K562 (cell line): ENCODE results near the gene STEAP1B. TPM values are rescaled to one million over a fixed set of nuclear protein-coding genes. Genes with fewer than 3 reads are reported as not detected.
"Not testable (repeated sequence)": the region's sequence is repeated elsewhere in the genome, so short reads cannot be mapped to it uniquely, and the experiment has no call there.

Experiments used
- ATF1 ChIP-seq, 2 experiments: fragments of 450-650 bp in 1 of 2; IDR thresholded peaks; 2 replicates each; pipeline ENCODE4 v1.6.1; 2016; ENCODE audit warnings: missing compliant biosample characterization in 1 of 2, missing genetic modification characterization in 1 of 2
- CBX1 ChIP-seq: sonication (generic); IDR thresholded peaks from 2 replicates; pipeline ENCODE4 v1.6.1; 2016; ENCODE audit warnings: antibody characterized with exemption, low read depth, mild to moderate bottlenecking
- CCNT2 ChIP-seq: IDR thresholded peaks from 2 replicates; pipeline ENCODE4 v1.6.1; 2011; ENCODE audit warnings: borderline replicate concordance, low read depth, mild to moderate bottlenecking, moderate library complexity, mixed read lengths, low read length; ENCODE audit not compliant: insufficient read length; ENCODE audit errors: extremely low read depth
- CHAMP1 ChIP-seq: fragments of 450-650 bp; IDR thresholded peaks from 2 replicates; pipeline ENCODE4 v1.6.1; 2016; ENCODE audit warnings: mild to moderate bottlenecking
- DMBX1 ChIP-seq: fragments of 250-450 bp; sonication (Bioruptor Pico); IDR thresholded peaks from 2 replicates; pipeline ENCODE4 v1.8.0; 2022; ENCODE audit warnings: inconsistent platforms, mild to moderate bottlenecking, moderate library complexity, borderline replicate concordance
- E2F3 ChIP-seq: fragments of 250-450 bp; sonication (Bioruptor Pico); IDR thresholded peaks from 2 replicates; pipeline ENCODE4 v1.4.0; 2020; ENCODE audit warnings: mild to moderate bottlenecking
- EGR1 ChIP-seq: fragments of 450-650 bp; conservative IDR thresholded peaks from 2 replicates; pipeline ENCODE4 v1.6.1; 2017; ENCODE audit warnings: mild to moderate bottlenecking
- GABPB1 ChIP-seq: sonication (generic); formaldehyde crosslinking; IDR thresholded peaks from 2 replicates; pipeline ENCODE4 v1.8.0; 2022; ENCODE audit warnings: mild to moderate bottlenecking, missing genetic modification reagents
- HDAC1 ChIP-seq, 2 experiments: fragments of 450-650 bp; IDR thresholded peaks; 2 replicates each; pipeline ENCODE4 v1.6.1; 2016 to 2017; ENCODE audit warnings: inconsistent platforms in 1 of 2, mild to moderate bottlenecking in 1 of 2, moderate library complexity in 1 of 2
- HMGN3 ChIP-seq: IDR thresholded peaks from 2 replicates; pipeline ENCODE4 v1.6.1; 2011; ENCODE audit warnings: borderline replicate concordance, low read depth, mild to moderate bottlenecking, mixed read lengths, low read length; ENCODE audit not compliant: insufficient read length; ENCODE audit errors: extremely low read depth
- JUN ChIP-seq, 2 experiments: sonication (generic) in 1 of 2; formaldehyde crosslinking in 1 of 2; IDR thresholded peaks; 2 replicates each; pipeline versions ENCODE4 v1.6.1 to v1.8.0; 2012 to 2022; ENCODE audit warnings: borderline replicate concordance in 2 of 2, mild to moderate bottlenecking in 2 of 2, improper control_type of control experiment in 1 of 2, low read depth in 1 of 2, low read length in 1 of 2, missing genetic modification reagents in 1 of 2
- NRF1 ChIP-seq, 2 experiments: fragments of 450-650 bp; IDR thresholded peaks in 1 of 2; conservative IDR thresholded peaks in 1 of 2; 2 replicates each; pipeline ENCODE4 v1.6.1; 2014; ENCODE audit warnings: mild to moderate bottlenecking in 2 of 2
- POLR2A ChIP-seq: fragments of 450-650 bp; conservative IDR thresholded peaks from 2 replicates; pipeline ENCODE4 v1.6.1; 2016
- POLR2AphosphoS5 ChIP-seq: IDR thresholded peaks from 2 replicates; pipeline ENCODE4 v1.6.1; 2011; ENCODE audit warnings: mild to moderate bottlenecking, low read depth, low read length, moderate library complexity; ENCODE audit not compliant: control insufficient read depth, insufficient read depth
- POLR2G ChIP-seq: fragments of 200-400 bp; formaldehyde crosslinking; IDR thresholded peaks from 2 replicates; pipeline ENCODE4 v1.6.1; 2017; ENCODE audit warnings: low read depth, mild to moderate bottlenecking, antibody characterized with exemption, low read length, moderate library complexity
- RB1 ChIP-seq: fragments of 450-650 bp; IDR thresholded peaks from 2 replicates; pipeline ENCODE4 v1.6.1; 2017; ENCODE audit warnings: low read depth, mild to moderate bottlenecking
- polyA plus RNA-seq, 8 experiments: library from polyadenylated mRNA; depleted of rRNA in 4 of 8; stranded (reverse) in 5 of 8; unstranded in 3 of 8; fragments of >200 nt; fragmentation: Nextera tagmentation in 2 of 8; fragmentation: Illumina TruSeq in 1 of 8; extraction: Ambion mirVana in 2 of 8; extraction: Trizol in 1 of 8; gene quantifications; 2 replicates each; pipeline versions ENCODE4 v1.2.1 to v1.2.3, GENCODE V29; 2011 to 2014; ENCODE audit warnings: inconsistent platforms in 1 of 8, missing spikeins in 1 of 8
- total RNA-seq, 7 experiments: library from RNA; depleted of rRNA in 6 of 7; stranded (reverse); fragments of >200 nt in 6 of 7; fragmentation: Illumina TruSeq in 2 of 7; extraction: Trizol in 2 of 7; gene quantifications; 2 replicates each; pipeline versions ENCODE4 v1.2.1 to v1.2.3, GENCODE V29; 2011 to 2021; ENCODE audit warnings: low replicate concordance in 1 of 7
- TF ChIP-seq, protein P1 (sequence below), 2 experiments: IDR thresholded peaks; 2 replicates each; pipeline ENCODE4 v1.6.1; 2012; ENCODE audit warnings: improper control_type of control experiment in 2 of 2, low read depth in 2 of 2, low read length in 2 of 2, borderline replicate concordance in 1 of 2
- TF ChIP-seq, protein P2 (sequence below): sonication (generic); formaldehyde crosslinking; IDR thresholded peaks from 2 replicates; pipeline ENCODE4 v1.4.0; 2020; ENCODE audit warnings: mild to moderate bottlenecking, missing genetic modification reagents

STEAP1B gene
- total and polyA plus RNA-seq, 9 of the 15 experiments (the other 6 are each of a cell fraction or from before 2014, with no cell fraction given) = 20.0 to 38.5 (median 30.6) TPM

DNA sequence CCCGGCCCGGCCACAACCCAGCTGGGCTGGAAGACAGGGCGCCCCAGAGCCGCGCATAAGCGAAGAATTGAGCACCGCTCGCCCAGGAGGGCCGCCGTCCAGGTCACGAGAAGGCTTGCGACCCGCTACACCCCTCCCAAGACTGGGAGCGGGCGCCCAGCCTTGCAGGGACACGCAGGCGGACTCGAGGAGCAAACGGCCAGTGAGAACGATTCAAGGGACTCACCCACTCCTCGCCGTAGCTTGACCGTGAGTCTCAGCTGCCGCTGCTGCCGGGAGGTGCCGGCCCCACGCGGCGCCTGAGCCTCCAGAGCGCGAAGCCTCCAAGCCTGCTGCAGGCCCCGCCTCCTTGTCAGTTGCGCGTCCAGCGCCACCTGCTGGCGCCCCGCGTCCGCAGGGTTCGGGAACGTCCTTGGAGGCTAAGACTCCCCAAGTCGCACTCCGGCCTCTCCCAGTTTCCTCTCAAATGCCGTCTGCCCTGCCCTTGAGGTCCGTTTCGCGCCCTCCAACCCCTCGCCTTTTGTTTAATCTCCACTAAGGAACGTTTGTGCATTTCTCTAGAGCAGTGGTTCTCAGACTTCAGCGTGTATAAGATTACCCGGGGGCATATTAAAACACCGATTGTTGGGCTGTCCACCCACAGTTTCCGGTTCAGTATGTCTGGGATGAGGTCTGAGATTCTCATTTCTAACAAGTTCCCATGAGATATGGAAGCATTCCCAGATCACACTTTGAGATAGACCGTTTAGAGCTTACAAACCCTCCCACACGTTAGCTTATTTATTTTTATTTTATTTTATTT, at the start of gene STEAP1B (continued):
- TF ChIP-seq, protein P1, sequence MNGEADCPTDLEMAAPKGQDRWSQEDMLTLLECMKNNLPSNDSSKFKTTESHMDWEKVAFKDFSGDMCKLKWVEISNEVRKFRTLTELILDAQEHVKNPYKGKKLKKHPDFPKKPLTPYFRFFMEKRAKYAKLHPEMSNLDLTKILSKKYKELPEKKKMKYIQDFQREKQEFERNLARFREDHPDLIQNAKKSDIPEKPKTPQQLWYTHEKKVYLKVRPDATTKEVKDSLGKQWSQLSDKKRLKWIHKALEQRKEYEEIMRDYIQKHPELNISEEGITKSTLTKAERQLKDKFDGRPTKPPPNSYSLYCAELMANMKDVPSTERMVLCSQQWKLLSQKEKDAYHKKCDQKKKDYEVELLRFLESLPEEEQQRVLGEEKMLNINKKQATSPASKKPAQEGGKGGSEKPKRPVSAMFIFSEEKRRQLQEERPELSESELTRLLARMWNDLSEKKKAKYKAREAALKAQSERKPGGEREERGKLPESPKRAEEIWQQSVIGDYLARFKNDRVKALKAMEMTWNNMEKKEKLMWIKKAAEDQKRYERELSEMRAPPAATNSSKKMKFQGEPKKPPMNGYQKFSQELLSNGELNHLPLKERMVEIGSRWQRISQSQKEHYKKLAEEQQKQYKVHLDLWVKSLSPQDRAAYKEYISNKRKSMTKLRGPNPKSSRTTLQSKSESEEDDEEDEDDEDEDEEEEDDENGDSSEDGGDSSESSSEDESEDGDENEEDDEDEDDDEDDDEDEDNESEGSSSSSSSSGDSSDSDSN (IDR thresholded peaks at IDR 0.05; ENCODE audit: borderline replicate concordance in 1 of 2, low read depth in 2 of 2, low read length in 2 of 2) = peak; percentile 55 to 72; a peak in 1 of 4 replicates
- peak; percentile 94 for TF ChIP-seq CBX1
- peak; percentile 44 for TF ChIP-seq HMGN3
- TF ChIP-seq HDAC1 (IDR thresholded peaks at IDR 0.05) = peak in 1 of 2 experiments; percentile 44; a peak in 1 of 4 replicates
- peak; percentile 65 for TF ChIP-seq GABPB1
- TF ChIP-seq RB1 = peak; percentile 92
- peak; percentile 30 for TF ChIP-seq CCNT2
- peak; percentile 64; the same call in 1 of the 2 replicates for TF ChIP-seq POLR2AphosphoS5
- 0 out of 2 replicates have a peak, but pooled peaks have one; percentile 7 for TF ChIP-seq EGR1
- TF ChIP-seq ATF1 (CRISPR knock-in tag; IDR thresholded peaks at IDR 0.05) = 0 out of 2 replicates have a peak, but pooled peaks have one; percentile 22
- TF ChIP-seq ATF1 (tag; IDR thresholded peaks at IDR 0.05); JUN (IDR thresholded peaks at IDR 0.05; ENCODE audit: borderline replicate concordance, low read depth, low read length): not testable (repeated sequence)
- TF ChIP-seq POLR2G = peak; percentile 89
- 0 out of 4 replicates have a peak, but pooled peaks of 1 of the 2 experiments have one; percentile 16 for TF ChIP-seq NRF1 (conservative IDR thresholded peaks at IDR 0.05 in 1 of 2, IDR thresholded peaks at IDR 0.05 in 1 of 2)
- peak; percentile 57; the same call in 1 of the 2 replicates for TF ChIP-seq E2F3
- peak; percentile 41; the same call in 1 of the 2 replicates for TF ChIP-seq CHAMP1
- peak; percentile 77 for TF ChIP-seq POLR2A
- 0 out of 2 replicates have a peak, but pooled peaks have one; percentile 20 for TF ChIP-seq JUN (CRISPR knock-in tag; IDR thresholded peaks at IDR 0.05; ENCODE audit: borderline replicate concordance)
- TF ChIP-seq DMBX1 = peak; percentile 50; the same call in 1 of the 2 replicates
- TF ChIP-seq, protein P2, sequence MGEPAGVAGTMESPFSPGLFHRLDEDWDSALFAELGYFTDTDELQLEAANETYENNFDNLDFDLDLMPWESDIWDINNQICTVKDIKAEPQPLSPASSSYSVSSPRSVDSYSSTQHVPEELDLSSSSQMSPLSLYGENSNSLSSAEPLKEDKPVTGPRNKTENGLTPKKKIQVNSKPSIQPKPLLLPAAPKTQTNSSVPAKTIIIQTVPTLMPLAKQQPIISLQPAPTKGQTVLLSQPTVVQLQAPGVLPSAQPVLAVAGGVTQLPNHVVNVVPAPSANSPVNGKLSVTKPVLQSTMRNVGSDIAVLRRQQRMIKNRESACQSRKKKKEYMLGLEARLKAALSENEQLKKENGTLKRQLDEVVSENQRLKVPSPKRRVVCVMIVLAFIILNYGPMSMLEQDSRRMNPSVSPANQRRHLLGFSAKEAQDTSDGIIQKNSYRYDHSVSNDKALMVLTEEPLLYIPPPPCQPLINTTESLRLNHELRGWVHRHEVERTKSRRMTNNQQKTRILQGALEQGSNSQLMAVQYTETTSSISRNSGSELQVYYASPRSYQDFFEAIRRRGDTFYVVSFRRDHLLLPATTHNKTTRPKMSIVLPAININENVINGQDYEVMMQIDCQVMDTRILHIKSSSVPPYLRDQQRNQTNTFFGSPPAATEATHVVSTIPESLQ (CRISPR knock-in tag) = peak; percentile 87; the same call in 1 of the 2 replicates
